Activated CD4-positive, alpha-beta memory T cell treated with anti-CD3 and anti-CD28 coated beads for 36 hours (primary cell): Measurements from ENCODE around the gene CPPED1. TPM values are rescaled to one million over a fixed set of nuclear protein-coding genes. Genes with fewer than 3 reads are reported as not detected.

Source experiments
- CTCF ChIA-PET: fragments of 350-600 bp; sonication (Branson Sonifier 250); formaldehyde crosslinking; loops from one replicate; lab custom pipeline; 2021; ENCODE audit warnings: antibody characterized with exemption, inconsistent platforms; lab: Charles Lee
- POLR2A ChIA-PET: fragments of 350-600 bp; sonication (Branson Sonifier 250); formaldehyde crosslinking; loops from one replicate; lab custom pipeline; 2021; ENCODE audit warnings: antibody characterized with exemption; lab: Charles Lee
- DNase-seq: peaks from one replicate; pipeline ENCODE4 v3.0.0-alpha.2; 2020
- H3K27ac Mint-ChIP-seq: one replicate; pipeline ENCODE4 v1.8.0; 2021; ENCODE audit warnings: mixed read lengths
- H3K27me3 Mint-ChIP-seq: one replicate; pipeline ENCODE4 v1.8.0; 2021; ENCODE audit warnings: mixed read lengths
- H3K36me3 Mint-ChIP-seq: one replicate; pipeline ENCODE4 v1.8.0; 2021; ENCODE audit warnings: mixed read lengths
- H3K4me1 Mint-ChIP-seq: one replicate; pipeline ENCODE4 v1.8.0; 2021; ENCODE audit warnings: low read depth, mixed read lengths
- H3K4me3 Mint-ChIP-seq: one replicate; pipeline ENCODE4 v1.8.0; 2021; ENCODE audit warnings: mild to moderate bottlenecking, mixed read lengths
- H3K9me3 Mint-ChIP-seq: one replicate; pipeline ENCODE4 v1.8.0; 2021; ENCODE audit warnings: mixed read lengths
- intact Hi-C: fragments of 100-400 bp; cut with micrococcal nuclease; formaldehyde crosslinking; loops from one replicate; pipeline ENCODE4 v1.15.1; 2023
- total RNA-seq, 2 experiments: library from RNA; stranded (reverse); gene quantifications; one replicate each; pipeline ENCODE4 v1.2.3, GENCODE V29; 2021

Gene CPPED1
- total RNA-seq, 2 experiments from 2014 or later = 11.0 to 11.5 TPM

- POLR2A ChIA-PET = interaction anchor here (0.7 kb wide), 1 partner anchor 13 kb away, joined by 3 read pairs; no protein-coding TSS in a partner anchor
- CTCF ChIA-PET = interaction anchor here (1.1 kb wide), 1 partner anchor 55 kb away, joined by 3 read pairs; no protein-coding TSS in a partner anchor
- Mint-ChIP-seq H3K4me1 (peaks cover 16% of the 10 kb centered on the region), H3K36me3 (peaks cover 4% of the 10 kb centered on the region), H3K4me3 (no peak overlapping the region), H3K27me3 (no peaks in the 10 kb centered on the region), H3K27ac (no peak overlapping the region), H3K9me3 (no peaks in the 10 kb centered on the region)
- intact Hi-C loops = no loop called here
- DNase-seq = no peak
Observed at GRCh38 chr16:12763517-12763916, 40.2 kb downstream of the CPPED1 start.

- Mint-ChIP-seq H3K27ac (no peak overlapping the region), H3K27me3 (no peaks in the 10 kb centered on the region), H3K36me3 (no peaks in the 10 kb centered on the region), H3K9me3 (no peaks in the 10 kb centered on the region), H3K4me1 (no peaks in the 10 kb centered on the region), H3K4me3 (no peak overlapping the region)
- ChIA-PET CTCF (no interaction called here), POLR2A (no interaction called here)
- no peak for DNase-seq
- intact Hi-C loops = no loop called here
Observed at GRCh38 chr16:12760819-12761611, 42.7 kb downstream of the CPPED1 start.

- Mint-ChIP-seq H3K27ac (no peak overlapping the region), H3K27me3 (no peaks in the 10 kb centered on the region)
Observed at GRCh38 chr16:12758670-12759558, 44.8 kb downstream of the CPPED1 start.

GRCh38 chr16:12758031-12758669 lies 45.5 kb downstream of the CPPED1 start:
- Mint-ChIP-seq H3K4me1 (peaks cover 7% of the 10 kb centered on the region), H3K4me3 (no peak overlapping the region), H3K27me3 (no peaks in the 10 kb centered on the region), H3K36me3 (no peaks in the 10 kb centered on the region), H3K9me3 (no peaks in the 10 kb centered on the region), H3K27ac (no peak overlapping the region)
- CTCF ChIA-PET = no interaction called here
- intact Hi-C loops = no loop called here
- no peak for DNase-seq
- POLR2A ChIA-PET = no interaction called here

More at GRCh38 chr16:12758670-12759558, 44.8 kb downstream of the CPPED1 start:
- H3K4me3 Mint-ChIP-seq = no peak overlapping the region
- H3K36me3 Mint-ChIP-seq = no peaks in the 10 kb centered on the region
- no peak for DNase-seq
- H3K9me3 Mint-ChIP-seq = no peaks in the 10 kb centered on the region
- intact Hi-C loops = no loop called here
- POLR2A ChIA-PET = no interaction called here
- CTCF ChIA-PET = no interaction called here
- no peaks in the 10 kb centered on the region for H3K4me1 Mint-ChIP-seq

- H3K4me3 Mint-ChIP-seq = no peak overlapping the region
- no peaks in the 10 kb centered on the region for H3K36me3 Mint-ChIP-seq
- ChIA-PET CTCF (no interaction called here), POLR2A (no interaction called here)
- no peak for DNase-seq
- no peaks in the 10 kb centered on the region for H3K27me3 Mint-ChIP-seq
- H3K4me1 Mint-ChIP-seq = peaks cover 11% of the 10 kb centered on the region
- intact Hi-C loops = no loop called here
- no peaks in the 10 kb centered on the region for H3K9me3 Mint-ChIP-seq
- no peak overlapping the region for H3K27ac Mint-ChIP-seq
Observed at GRCh38 chr16:12757546-12757945, 46.1 kb downstream of the CPPED1 start.

GRCh38 chr16:12754824-12755543 lies 48.7 kb downstream of the CPPED1 start:
- Mint-ChIP-seq H3K27ac (no peak overlapping the region), H3K4me3 (no peak overlapping the region), H3K9me3 (no peaks in the 10 kb centered on the region), H3K27me3 (no peaks in the 10 kb centered on the region), H3K36me3 (no peaks in the 10 kb centered on the region), H3K4me1 (peaks cover 33% of the 10 kb centered on the region)
- intact Hi-C loops = loop anchor here (5.0 kb wide), 1 partner anchor 62 kb away; no protein-coding TSS in a partner anchor
- ChIA-PET POLR2A (no interaction called here), CTCF (no interaction called here)
- DNase-seq = no peak

GRCh38 chr16:12753203-12754023 lies 50.3 kb downstream of the CPPED1 start:
- ChIA-PET POLR2A (interaction anchor here (1.3 kb wide), 1 partner anchor 672 kb away, joined by 3 read pairs; no protein-coding TSS in a partner anchor), CTCF (interaction anchor here (1.3 kb wide), 1 partner anchor 24 kb away, joined by 3 read pairs; no protein-coding TSS in a partner anchor)
- Mint-ChIP-seq H3K4me1 (peaks cover 44% of the 10 kb centered on the region), H3K9me3 (no peaks in the 10 kb centered on the region), H3K36me3 (no peaks in the 10 kb centered on the region), H3K27me3 (no peaks in the 10 kb centered on the region), H3K4me3 (no peak overlapping the region), H3K27ac (no peak overlapping the region)
- intact Hi-C loops = loop anchor here (5.0 kb wide), 1 partner anchor 64 kb away; no protein-coding TSS in a partner anchor
- DNase-seq = no peak

- no peak for DNase-seq
- ChIA-PET POLR2A (interaction anchor here (1.3 to 1.4 kb wide), 2 partner anchors 51 to 671 kb away, joined by 3 read pairs; partner anchors contain the start of gene CPPED1), CTCF (interaction anchor here (1.2 to 1.3 kb wide), 2 partner anchors 23 to 178 kb away, joined by 3 to 4 read pairs; no protein-coding TSS in a partner anchor)
- no peaks in the 10 kb centered on the region for H3K36me3 Mint-ChIP-seq
- no peak overlapping the region for H3K4me3 Mint-ChIP-seq
- H3K27ac Mint-ChIP-seq = no peak overlapping the region
- intact Hi-C loops = loop anchor here (5.0 kb wide), 1 partner anchor 65 kb away; no protein-coding TSS in a partner anchor
- no peaks in the 10 kb centered on the region for H3K27me3 Mint-ChIP-seq
- peaks cover 44% of the 10 kb centered on the region for H3K4me1 Mint-ChIP-seq
- H3K9me3 Mint-ChIP-seq = no peaks in the 10 kb centered on the region
Observed at GRCh38 chr16:12752159-12752558, 51.5 kb downstream of the CPPED1 start.

- Mint-ChIP-seq H3K27me3 (no peaks in the 10 kb centered on the region), H3K27ac (peak overlapping the region; percentile 91), H3K36me3 (peaks cover 5% of the 10 kb centered on the region), H3K9me3 (peaks cover 3% of the 10 kb centered on the region), H3K4me3 (peak overlapping the region; percentile 54), H3K4me1 (peaks cover 44% of the 10 kb centered on the region)
- CTCF ChIA-PET = interaction anchor here (0.9 to 1.4 kb wide), 3 partner anchors 211 to 654 kb away, joined by 3 read pairs; no protein-coding TSS in a partner anchor
- peak; percentile 53 for DNase-seq
- intact Hi-C loops = loop anchor here (1.0 to 5.0 kb wide), 8 partner anchors 18 to 211 kb away; partner anchors contain the start of gene CPPED1
- POLR2A ChIA-PET = interaction anchor here (0.8 to 2.2 kb wide), 5 partner anchors 13 to 215 kb away, joined by 3 to 19 read pairs (median 7); no protein-coding TSS in a partner anchor
Observed at GRCh38 chr16:12750554-12750918, 53.2 kb downstream of the CPPED1 start.

GRCh38 chr16:12749076-12749475 lies 54.6 kb downstream of the CPPED1 start:
- no peak for DNase-seq
- CTCF ChIA-PET = interaction anchor here (0.5 to 1.4 kb wide), 3 partner anchors 54 to 294 kb away, joined by 3 read pairs; partner anchors contain the start of gene CPPED1
- Mint-ChIP-seq H3K27me3 (no peaks in the 10 kb centered on the region), H3K36me3 (peaks cover 16% of the 10 kb centered on the region), H3K4me1 (peaks cover 44% of the 10 kb centered on the region), H3K4me3 (no peak overlapping the region), H3K27ac (peak overlapping the region; percentile 91), H3K9me3 (peaks cover 15% of the 10 kb centered on the region)
- intact Hi-C loops = no loop called here
- POLR2A ChIA-PET = interaction anchor here (1.2 to 2.2 kb wide), 3 partner anchors 103 to 213 kb away, joined by 3 to 19 read pairs (median 7); no protein-coding TSS in a partner anchor
